ENCODE results near the gene DNAJC8.

DNAJC8 gene

DNA sequence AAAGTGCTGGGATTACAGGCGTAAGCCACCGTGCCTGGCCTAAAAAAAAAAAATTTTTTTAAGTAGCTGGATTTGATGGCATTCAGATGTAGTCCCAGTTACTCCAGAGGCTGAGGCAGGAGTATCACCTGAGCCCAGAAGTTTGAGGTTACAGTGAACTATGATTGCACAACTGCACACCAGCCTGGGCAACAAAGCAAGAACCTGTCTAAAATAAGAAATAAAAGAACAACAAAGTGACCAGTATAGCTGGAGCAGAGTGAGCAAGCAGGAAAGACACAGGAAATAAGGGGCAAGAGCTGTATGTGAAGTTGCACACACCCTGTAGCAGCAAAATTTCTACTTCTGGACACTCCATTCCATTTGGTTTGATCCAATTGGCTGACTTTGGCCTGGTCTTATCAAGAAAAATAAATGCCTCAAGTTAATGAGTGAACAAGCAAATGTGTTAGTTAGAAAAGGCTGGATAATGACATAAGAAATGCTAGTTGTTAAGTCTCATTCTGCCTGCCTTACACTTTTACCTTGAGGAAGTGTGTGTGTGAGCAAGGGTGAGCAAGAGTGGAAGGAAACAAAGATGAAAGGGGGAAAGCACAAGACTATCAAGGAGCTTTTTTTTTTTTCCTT is 11.0 kb upstream of the DNAJC8 start:
- DNase-seq (ENCODE audit: low read depth): no peak
- H3K4me3 ChIP-seq (ENCODE audit: low read depth, low read length): no peak overlapping the region
- TF ChIP-seq CTCF (IDR thresholded peaks at IDR 0.05; ENCODE audit: control insufficient read depth, extremely low read depth, insufficient read depth): no peak

GRCh38 chr1:28241638-28242241 is 8.9 kb upstream of the DNAJC8 start:
- H3K4me3 ChIP-seq (ENCODE audit: low read depth, low read length): no peak overlapping the region
- no peak for TF ChIP-seq CTCF (IDR thresholded peaks at IDR 0.05; ENCODE audit: control insufficient read depth, extremely low read depth, insufficient read depth)
- DNase-seq (ENCODE audit: low read depth): no peak

DNA sequence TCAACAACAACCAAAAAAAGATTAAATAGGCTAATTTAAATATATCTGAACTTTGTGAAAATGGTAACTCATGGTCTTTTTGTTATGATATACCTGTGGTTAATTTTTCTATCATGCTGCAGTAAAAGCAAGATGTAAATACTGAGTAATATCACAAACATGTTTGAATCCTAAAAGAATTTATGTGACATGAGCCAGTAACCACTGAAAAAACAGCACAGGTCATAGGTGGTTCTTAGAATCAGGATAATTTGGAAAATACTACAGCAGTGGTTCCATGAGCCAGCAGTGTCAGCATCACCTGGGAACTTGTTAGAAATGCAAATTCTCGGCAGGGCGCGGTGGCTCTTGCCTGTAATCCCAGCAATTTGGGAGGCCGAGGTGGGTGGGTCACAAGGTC is 7.2 kb upstream of the DNAJC8 start:
- no peak for TF ChIP-seq CTCF (IDR thresholded peaks at IDR 0.05; ENCODE audit: control insufficient read depth, extremely low read depth, insufficient read depth)
- no peak overlapping the region for H3K4me3 ChIP-seq (ENCODE audit: low read depth, low read length)
- no peak for DNase-seq (ENCODE audit: low read depth)

GRCh38 chr1:28239004-28239403 is 6.2 kb upstream of the DNAJC8 start:
- no peak for DNase-seq (ENCODE audit: low read depth)

GRCh38 chr1:28236656-28237322 is 4.0 kb upstream of the DNAJC8 start:
- no peak for TF ChIP-seq CTCF (IDR thresholded peaks at IDR 0.05; ENCODE audit: control insufficient read depth, extremely low read depth, insufficient read depth)
- peak overlapping the region; percentile 97 for H3K4me3 ChIP-seq (ENCODE audit: low read depth, low read length)
- DNase-seq (ENCODE audit: low read depth): no peak

More at GRCh38 chr1:28239004-28239403, 6.2 kb upstream of the DNAJC8 start:
- H3K4me3 ChIP-seq (ENCODE audit: low read depth, low read length): no peak overlapping the region
- TF ChIP-seq CTCF (IDR thresholded peaks at IDR 0.05; ENCODE audit: control insufficient read depth, extremely low read depth, insufficient read depth): no peak

GRCh38 chr1:28235755-28236655 is 3.2 kb upstream of the DNAJC8 start, which contains the start of gene ATP5IF1:
TSS of gene ATP5IF1 (plus strand) at chr1:28236124. CDS start at chr1:28236184, 60 bp downstream.
- peak within 1 kb of the TSS; percentile 97 for H3K4me3 ChIP-seq (ENCODE audit: low read depth, low read length)
- no peak for TF ChIP-seq CTCF (IDR thresholded peaks at IDR 0.05; ENCODE audit: control insufficient read depth, extremely low read depth, insufficient read depth)
- peak; percentile 96 for DNase-seq (ENCODE audit: low read depth)
